HG03066 (cell line): ENCODE data around the gene TSPEAR.
"Not testable (repeated sequence)": the region's sequence is repeated elsewhere in the genome, so short reads cannot be mapped to it uniquely, and the experiment has no call there.

Experiments
- ATAC-seq: cut with Tn5 transposase; IDR thresholded peaks from one replicate; pipeline ENCODE4 v1.9.1; 2021; ENCODE audit warnings: low read depth; ENCODE audit not compliant: unreplicated experiment

TSPEAR gene

GRCh38 chr21:44576025-44576420 is 135.3 kb downstream of the TSPEAR start:
- no peak for ATAC-seq

- ATAC-seq: no peak
These were observed 135.9 kb downstream of the TSPEAR start for GRCh38 chr21:44575307-44576024.

GRCh38 chr21:44574457-44575306 is 136.7 kb downstream of the TSPEAR start:
- ATAC-seq: no peak

GRCh38 chr21:44573630-44574456 is 137.5 kb downstream of the TSPEAR start, which contains the start of gene KRTAP10-4:
Gene KRTAP10-4 (plus strand): TSS chr21:44573729. CDS start chr21:44573759, 30 bp downstream.
- ATAC-seq: not testable (repeated sequence)

GRCh38 chr21:44572959-44573583 is 138.3 kb downstream of the TSPEAR start:
- no peak for ATAC-seq

GRCh38 chr21:44571844-44572782 is 139.3 kb downstream of the TSPEAR start:
- ATAC-seq: no peak

- no peak for ATAC-seq
These were observed 140.1 kb downstream of the TSPEAR start for GRCh38 chr21:44571296-44571695.

GRCh38 chr21:44569861-44570517 is 141.4 kb downstream of the TSPEAR start:
- no peak for ATAC-seq

GRCh38 chr21:44568667-44569556 is 142.5 kb downstream of the TSPEAR start:
- no peak for ATAC-seq

GRCh38 chr21:44568261-44568660 is 143.1 kb downstream of the TSPEAR start:
- no peak for ATAC-seq

- ATAC-seq: no peak
These were observed 143.7 kb downstream of the TSPEAR start for GRCh38 chr21:44567481-44568171.

- no peak for ATAC-seq
These were observed 145.0 kb downstream of the TSPEAR start for GRCh38 chr21:44566403-44566802.

- ATAC-seq: no peak
These were observed 146.3 kb downstream of the TSPEAR start for GRCh38 chr21:44564886-44565598.

GRCh38 chr21:44564099-44564498 is 147.3 kb downstream of the TSPEAR start:
- no peak for ATAC-seq

- ATAC-seq: no peak
These were observed 152.7 kb downstream of the TSPEAR start, which contains the start of gene KRTAP10-3 for GRCh38 chr21:44558695-44559094. Gene KRTAP10-3 (minus strand): TSS chr21:44558795. CDS start chr21:44558715, 80 bp downstream.

- not testable (repeated sequence) for ATAC-seq
These were observed 153.1 kb downstream of the TSPEAR start for GRCh38 chr21:44558329-44558675.
